ENCODE data around the gene TMEM184B.

GRCh38 chr22:38292694-38293093, 19.9 kb upstream of the TMEM184B start:
- TF ChIP-seq CTCF (IDR thresholded peaks at IDR 0.05), result no peak
- TF ChIP-seq POLR2A (IDR thresholded peaks at IDR 0.05), result no peak
